Effector CD8-positive, alpha-beta T cell (primary cell): ENCODE measurements around the gene COQ3.
"Not testable (repeated sequence)": the region's sequence is repeated elsewhere in the genome, so short reads cannot be mapped to it uniquely, and the experiment has no call there.

Source experiments
- DNase-seq: peaks from one replicate; lab custom pipeline; 2025; lab: John Stamatoyannopoulos, UW

The COQ3 gene

DNA sequence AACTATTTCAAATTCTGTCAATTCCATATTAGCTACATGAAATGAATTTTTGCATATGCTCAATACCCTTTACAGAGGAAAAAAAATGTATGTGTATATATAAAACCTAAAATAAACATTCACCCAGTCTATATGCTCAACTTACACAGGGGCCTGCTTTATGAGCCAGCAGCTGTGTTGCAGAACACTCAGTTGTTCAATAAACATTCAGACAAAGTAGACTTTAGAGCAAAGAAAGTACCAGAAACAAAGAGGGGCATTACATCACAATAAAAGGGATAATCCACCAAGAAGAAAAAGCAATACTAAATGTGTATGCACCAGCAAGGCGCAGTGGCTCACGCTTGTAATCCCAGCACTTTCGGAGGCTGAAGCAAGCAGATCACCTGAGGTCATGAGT, 9.5 kb downstream of the COQ3 start:
- DNase-seq, result no peak

DNA sequence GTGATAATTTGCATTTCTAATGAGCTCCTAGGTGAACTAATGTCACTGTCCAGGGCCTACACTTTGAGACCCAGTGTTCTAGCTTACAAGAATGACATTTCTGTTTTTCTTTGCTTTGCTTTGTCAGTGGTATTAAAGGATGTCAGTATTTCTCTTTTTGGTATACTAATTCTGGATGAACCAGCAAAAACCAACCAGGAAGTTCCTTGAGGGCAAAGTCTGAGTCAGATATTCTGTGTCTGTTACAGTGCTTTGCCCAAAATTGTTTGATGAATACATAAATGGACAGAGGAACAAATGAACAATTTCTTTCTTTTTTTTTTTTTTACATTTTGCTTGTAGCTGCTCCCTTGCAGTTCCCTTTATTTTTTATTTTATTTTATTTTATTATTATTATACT, 15.4 kb downstream of the COQ3 start:
- no peak for DNase-seq

DNA sequence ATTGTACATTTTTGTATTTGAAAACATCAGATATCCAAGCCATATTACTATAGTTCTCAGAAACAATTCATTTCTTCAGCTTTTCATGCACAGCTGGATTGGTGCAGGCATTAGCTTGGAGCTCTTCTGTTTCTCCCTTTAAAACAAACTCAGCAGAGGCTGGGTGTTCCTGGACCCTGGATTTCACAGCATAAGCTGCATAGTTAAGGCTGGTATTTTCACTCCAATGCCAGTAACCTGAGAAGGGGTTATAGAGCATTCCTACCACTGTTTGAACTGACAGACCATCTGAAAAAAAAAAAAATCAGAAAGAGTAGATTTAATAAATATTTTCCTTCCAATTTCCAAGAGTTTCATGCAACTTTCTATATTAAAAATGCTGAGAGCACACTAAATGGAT, 24.5 kb downstream of the COQ3 start:
- no peak for DNase-seq

DNA sequence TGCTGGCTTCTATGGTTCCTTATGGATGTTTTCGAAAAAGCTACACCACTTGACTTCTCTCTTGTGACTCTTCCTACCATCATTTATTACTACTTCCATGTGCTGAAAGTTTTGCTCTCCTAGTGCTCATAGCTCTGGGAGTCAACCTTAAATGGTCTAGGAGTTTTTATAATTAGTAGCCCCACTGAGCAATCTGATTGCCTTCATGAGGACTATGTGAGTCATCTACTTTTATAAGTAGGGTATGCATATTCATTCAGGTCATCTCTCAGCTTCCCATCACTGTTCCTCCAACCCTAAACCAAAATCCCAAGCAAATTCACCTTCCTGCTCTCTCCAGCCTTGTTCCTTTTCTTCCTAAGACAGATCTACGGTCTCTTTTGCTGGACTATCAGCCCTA, 27.1 kb downstream of the COQ3 start:
- no peak for DNase-seq

DNA sequence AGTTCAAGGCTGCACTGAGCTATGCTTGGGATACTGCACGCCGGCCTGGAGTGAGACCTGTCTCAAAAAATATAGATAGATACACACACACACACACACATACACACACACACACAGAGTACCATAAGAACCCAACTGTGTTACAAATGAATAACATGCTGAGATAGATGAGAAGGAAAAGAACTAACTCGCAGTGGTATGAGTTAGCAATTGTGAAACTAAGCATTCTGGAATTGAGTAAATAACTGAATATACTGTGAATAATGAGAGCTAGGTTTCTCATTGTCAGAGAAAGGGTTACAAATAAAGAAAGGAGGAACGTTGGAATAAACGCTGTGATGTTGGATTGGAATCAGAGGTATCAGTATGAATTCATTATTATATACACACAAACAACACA, 30.0 kb downstream of the COQ3 start:
- DNase-seq, result no peak

DNA sequence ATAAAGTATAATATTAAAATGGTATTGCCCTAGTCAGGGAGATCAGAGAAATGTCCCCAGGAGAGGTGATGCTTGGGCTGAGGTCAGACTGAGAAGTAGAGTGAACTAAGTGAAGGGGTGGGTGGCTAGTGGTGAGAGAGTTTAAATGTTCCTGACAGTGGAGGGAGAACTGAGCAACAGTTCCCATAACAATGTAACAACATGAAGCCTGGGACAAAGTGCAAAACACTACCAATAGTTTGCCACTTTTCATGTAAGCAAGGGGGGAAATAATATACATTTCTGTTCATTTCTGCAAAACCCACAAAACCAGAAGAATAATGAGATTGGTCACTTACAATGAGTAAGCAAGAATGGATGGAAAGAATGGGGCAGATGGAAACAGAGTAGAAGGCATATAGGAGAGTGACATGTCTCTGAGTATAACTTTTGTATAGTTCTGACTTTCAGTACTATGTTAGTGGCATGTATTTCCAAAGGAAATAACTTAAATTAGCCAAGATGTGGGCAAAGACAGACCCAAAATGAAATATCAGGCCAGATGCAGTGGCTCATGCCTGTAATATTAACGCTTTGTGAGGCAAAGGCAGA, 31.2 kb downstream of the COQ3 start:
- DNase-seq, result no peak

DNA sequence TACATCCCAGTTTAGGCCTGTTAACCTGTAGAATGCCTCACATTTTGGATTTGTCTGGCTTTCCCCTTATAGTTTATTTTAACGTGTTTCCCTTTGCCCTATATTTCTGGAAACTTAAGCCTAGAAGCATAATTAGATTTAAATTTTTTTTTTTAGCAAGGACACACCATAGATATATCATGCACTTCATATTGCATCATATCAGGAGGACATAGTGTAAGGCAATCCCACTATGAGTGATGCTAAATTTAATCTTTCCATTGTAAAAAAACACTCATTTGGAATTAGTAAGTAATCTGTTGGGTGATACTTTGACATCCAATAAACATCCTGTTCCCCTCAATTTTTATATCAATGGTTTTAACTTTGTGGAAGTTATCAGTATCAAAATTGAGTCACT, 34.2 kb downstream of the COQ3 start:
- no peak for DNase-seq

DNA sequence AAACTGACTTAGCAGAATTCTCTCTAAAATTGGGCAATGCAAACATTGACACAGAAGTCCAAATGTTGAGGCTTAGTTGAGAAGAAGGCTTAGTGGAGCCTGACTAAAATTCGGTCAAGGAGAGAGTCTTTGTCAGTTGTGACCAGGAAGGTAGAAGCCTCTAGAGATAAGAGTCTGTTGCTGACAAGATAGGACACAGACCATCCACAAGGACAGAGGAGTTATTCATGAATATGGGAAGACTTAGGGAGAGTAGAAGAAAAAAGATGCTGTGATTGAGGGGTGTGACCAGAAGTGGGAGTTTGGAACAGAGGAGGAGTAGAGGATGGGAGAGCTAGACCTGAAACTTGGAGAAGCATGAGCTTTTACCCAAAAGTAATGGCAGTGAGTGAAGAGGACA, 37.4 kb downstream of the COQ3 start:
- no peak for DNase-seq

DNA sequence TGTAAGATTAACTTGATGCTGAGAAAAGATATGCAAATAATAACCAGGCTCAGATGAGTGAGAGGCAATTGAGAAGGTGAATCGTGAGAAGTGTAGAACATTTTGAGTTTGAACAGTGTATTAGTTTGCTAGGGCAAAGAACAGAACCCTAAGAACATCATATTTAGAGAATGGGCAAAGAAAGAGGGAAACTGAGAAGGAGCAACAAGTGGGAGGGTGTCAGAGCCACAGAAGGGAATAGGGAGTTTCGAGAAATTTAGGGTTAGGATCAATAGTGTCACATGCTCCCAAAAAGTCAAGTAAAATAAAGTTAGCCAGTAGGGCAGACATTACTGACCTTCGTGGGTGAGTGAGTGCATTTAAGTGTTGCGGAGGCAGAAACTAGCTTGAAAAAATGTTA, 39.0 kb downstream of the COQ3 start:
- DNase-seq, result no peak

DNA sequence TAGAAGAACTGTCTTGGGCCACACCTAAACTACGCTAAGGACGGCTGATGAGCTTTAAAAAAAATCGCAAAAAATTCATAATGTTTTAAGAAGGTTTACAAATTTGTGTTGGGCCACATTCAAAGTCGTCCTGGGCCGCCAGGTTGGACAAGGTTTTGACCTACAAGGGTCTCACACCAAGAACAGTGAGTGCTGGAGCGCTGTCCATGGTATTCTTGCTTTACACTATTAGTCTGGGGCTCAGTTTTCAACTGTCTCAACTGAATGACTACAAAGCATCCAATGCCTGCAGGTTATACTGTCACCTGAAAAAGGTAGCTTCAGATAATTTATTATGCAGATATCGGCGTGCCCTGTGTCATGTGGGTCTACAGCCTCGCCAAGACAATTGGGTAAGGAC, 40.9 kb downstream of the COQ3 start:
- DNase-seq, result no peak

DNA sequence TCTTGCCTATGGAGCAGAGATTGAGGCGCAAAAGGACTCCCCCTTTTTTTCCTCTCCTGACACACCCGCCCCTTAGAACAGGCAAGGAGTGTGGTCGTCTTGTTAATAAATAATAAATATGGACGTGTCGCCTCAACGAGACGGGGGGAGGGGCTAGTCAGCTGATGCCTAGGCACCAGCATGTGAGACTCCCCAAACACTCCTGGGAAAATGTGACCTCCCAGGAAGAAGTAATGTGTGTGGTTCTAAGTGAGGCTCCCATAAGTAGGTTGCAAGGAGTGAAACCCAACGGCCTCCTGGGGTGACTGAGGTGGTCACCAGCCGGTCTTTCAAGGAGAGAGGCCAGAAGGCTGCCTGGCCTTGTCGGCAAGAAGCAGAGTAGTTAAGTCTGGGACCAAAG, 43.4 kb downstream of the COQ3 start:
- no peak for DNase-seq

DNA sequence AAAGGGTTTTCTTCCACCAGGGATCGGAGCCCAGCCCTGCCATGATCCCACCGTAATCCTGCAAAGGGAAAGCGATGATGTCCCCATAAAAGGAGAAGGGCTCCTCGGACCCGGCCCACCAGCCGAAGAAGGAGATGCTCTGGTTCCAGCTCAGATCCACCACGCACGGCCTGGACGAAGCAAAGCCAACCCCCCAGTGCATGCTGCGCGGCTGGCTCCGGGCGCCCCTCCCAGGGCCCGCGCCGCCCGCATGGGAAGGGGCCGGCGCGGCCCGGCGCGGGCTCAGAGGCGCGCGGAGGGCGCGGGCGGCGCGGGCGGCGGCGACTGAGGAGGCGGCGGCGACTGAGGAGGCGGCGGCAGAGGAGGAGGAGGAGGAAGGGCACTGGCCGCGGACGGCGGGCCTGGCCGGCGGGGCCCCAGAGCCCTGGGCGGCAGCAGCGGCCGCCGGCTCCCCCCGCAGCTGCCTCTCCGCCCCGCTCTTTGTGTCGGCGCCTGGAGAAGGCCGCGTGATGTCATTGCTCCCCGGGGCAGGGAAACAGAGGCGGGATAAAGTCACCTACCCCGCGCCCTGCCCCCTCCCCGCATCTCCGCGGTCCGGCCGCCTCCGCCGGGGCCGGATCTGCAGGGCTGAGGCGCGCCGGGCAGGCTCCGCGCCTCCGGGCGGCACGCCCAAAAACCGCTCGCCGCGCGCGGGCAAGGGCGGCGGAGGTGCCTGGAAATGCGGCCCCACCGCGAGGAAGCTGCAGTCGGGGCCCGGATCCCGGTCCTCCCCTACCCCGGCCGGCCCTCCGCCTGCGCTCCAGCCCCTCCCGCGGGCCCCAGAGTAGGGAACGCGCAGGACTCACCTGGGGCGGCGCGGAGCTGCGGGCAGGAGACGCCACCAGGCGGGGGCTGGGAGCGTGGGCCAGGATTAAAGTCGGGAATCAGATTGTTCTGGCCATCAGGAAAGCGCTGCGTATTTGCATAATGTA, 44.5 kb downstream of the COQ3 start, which contains the start of gene FAXC:
FAXC (minus strand) TSS at position 504 of the 971 bp plus-strand sequence; CDS start at position 202, 302 bp downstream.
- no peak for DNase-seq

DNA sequence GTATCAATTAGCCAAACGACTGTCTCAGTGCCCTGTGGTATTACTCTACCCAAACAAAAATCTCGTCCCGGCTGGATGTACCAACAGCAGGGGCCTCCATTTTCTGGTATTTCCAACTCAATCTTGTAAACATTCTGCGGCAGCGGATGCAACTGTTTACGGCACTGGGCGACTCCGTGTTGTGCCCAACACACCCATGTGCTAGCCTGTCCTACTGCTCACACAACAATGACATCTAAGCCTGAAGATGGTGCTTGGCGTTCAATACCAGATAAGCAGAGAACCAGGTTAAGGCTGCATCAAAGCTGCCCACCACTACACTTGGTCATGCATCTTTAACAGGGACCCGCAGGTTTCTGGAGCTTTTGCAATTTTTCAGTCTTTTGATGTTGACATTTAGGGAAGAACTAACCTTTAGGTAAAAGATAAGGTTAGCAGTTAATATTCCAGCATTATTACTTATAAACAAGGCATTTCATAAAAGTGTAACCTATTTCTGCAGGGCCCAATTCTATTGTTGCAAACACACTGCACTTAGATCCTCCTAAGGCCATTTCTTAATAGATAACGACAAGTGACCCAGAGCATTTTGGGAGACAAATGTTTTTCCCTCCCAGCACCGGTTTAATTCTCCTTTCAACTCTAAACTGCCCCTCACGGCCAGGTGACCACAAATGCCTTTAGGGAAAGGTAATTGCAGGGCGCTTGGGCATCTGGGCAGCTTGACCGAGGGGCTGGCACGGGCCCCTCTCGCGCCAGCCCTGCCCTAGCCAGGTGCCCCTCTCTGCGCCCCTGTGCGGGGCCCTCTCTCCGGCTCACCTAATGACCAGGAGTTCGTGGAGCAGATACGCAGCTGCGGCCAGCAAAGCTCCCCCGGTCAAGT, 45.5 kb downstream of the COQ3 start:
- no peak for DNase-seq

DNA sequence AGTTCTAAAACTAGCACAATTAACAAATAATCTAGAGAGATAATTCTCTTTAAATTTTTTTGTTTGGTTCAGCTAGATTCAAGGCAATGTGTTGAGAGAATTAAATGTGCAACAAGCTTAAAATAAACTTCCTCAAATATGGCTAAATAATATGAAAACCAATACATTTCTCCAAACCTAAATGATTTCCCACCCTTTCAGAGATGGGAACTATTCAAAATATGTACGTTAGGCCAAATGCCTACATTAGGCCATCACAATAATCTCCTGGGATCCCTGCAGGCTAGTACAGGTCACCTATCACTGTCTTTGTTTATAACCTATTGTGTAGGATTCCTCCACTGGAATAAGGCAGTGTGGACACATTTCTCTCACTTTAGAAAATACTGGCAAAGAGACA, 46.2 kb downstream of the COQ3 start:
- DNase-seq, result no peak

DNA sequence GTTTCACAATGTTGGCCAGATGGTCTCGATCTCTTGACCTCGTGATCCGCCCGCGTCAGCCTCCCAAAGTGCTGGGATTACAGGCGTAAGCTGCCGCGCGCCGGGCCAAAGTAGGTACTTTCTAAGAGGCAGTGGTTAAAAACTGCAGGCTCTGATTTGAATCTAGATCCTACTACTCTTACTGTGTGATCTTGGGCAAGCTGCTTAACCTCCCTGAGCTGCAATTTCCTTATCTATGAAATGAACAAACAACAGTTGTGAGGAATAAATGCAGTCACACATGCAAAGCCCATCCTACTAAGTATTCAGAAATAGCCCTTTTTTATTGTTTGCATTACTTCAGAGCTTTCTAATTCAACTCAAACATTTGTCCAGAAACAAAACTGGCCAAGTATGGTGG, 47.4 kb downstream of the COQ3 start:
- no peak for DNase-seq

DNA sequence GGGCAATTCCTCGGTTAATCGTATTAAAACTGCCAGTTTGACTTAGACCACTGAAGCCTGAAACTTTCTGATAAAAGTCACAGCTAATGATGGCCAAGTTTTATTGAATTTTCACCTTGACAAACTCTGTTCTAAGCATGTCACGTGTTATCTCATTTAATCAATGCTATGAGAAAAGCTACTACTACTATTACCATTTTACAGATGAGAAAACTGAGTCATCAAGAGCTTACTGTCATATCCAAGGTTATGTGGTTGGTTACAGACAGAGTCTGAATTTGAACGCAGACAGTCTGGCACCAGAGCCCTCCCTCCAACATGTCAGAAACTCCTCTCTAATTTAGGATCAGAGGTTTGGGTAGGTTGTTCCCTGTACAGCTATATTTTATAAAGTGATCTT, 48.8 kb downstream of the COQ3 start:
- DNase-seq, result no peak

DNA sequence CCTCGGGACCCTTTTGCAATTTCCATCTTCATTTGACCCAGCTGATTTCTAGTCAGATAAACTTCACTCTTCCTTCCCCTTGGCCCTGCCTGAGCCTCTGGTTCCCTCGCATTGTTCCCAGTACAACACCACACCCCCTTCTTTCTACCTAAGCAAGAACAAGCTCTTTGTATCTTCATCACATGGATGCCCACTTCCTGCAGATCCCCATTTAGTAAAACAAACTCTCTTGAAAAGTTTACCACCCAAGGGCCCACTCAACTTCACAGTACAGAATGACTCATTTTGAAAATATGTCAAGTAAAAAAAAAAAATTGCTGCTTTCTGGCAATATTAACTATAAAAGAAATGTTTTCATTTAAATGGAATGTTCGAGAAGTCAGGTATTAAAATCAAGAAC, 49.7 kb downstream of the COQ3 start:
- no peak for DNase-seq

DNA sequence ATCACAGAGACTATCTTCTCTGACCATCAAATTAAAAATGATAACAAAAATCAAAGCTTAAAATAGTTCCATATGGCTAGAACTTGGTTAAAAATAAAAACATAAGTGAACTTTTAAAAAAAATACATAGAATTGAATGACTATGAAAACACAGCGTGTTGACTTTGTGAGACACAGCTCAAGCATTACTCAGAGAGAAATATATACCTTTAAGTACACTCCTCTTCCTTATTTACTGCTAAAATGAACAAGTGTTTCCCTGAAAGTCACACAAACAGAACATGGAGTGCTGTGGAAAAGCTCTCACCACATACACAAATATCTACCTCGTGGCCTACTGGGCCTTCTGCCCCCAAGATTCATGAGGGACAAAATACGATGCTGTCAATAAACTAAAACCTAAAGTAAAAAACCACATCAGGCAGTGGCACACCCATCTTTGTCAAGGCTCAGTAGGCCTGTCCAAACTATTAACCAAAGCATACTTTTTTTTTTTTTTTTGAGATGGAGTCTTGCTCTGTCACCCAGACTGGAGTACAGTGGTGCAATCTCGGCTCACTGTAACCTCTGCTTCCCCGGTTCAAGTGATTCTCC, 52.0 kb downstream of the COQ3 start:
- DNase-seq, result no peak

DNA sequence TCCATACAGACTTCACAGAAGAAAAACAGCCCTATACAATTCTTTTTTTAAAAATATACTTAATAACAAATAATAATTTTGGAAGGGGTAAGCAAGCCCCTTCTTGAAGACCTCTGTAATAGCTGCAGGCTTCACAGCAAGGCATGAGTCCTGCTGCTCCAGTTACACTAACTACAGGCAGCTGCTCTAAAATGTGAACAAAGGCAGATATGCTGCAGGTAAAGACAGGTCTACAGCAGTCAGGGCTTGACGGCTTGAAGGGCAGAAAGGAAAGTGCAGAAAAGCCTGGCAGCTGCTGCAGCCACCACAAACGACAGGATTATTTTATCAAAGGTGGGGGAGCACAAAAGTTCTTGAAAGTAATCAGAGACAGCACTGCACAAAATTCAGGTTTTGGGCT, 55.8 kb downstream of the COQ3 start:
- no peak for DNase-seq

DNA sequence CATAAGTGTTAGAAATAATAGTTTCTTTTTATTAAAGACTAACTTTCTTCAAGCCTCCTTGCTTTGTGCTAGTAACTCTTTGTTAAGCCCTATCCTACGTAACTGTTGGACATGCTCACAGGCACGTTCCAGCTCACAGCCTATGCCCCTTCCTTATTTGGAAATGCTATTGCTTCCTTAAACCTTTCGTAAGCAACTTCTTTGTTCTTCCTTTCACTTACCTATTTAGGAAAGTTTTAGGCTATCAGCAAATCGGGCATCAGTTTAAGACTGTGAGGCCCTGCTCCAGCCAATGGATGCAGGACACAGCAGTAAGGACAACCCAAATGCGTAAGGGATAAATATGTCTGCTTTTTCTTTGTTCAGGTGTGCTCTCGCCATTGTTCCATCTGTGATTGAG, 58.7 kb downstream of the COQ3 start:
- DNase-seq, result not testable (repeated sequence)

DNA sequence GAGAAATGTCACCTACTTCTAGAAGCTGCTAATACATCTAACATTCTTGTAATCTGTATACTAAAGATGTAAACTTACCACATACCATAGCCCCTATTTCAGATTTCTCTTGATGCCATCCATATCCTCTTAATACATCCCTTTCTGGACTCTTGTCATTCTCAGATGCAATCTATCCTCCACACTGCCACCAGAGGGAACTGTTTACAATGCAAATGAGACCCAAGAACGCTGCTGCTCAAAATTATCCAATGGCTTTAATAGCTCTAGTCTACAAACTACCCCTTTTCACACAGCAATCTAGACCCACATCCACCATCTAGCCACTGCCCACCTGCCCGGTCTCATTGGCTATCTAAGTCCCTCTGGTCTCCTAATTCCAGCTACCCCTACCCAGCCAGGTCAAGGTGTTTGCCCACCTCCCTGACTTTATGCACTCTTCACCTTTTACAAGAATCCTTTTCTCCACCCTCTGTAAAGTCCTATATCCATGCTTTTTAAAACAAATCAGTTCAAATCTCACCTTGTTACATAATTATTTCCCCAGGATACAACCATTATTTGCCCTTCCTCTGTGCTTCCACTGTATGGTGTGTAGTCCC, 59.4 kb downstream of the COQ3 start:
- DNase-seq, result no peak

DNA sequence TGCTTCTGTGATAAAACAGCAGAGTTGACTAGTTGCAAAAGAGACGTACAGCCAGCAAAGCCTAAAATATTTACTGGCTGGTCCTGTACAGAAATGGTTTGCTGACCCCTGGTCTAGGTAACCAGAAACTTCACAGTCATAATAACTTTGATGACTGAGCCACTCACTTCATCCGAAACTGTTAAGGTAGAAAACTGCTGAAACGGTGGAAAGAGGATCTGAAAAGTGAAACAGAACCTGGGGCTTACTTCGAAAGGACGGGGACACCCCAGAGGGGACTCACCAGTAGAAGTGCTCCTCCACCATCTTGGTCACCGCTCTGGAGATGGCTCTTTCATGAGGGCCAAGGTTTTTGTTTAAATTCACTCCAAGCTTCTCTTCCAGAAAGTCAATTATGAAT, 60.9 kb downstream of the COQ3 start:
- no peak for DNase-seq
